Measurements from ENCODE around the gene TPD52L2.

DNA sequence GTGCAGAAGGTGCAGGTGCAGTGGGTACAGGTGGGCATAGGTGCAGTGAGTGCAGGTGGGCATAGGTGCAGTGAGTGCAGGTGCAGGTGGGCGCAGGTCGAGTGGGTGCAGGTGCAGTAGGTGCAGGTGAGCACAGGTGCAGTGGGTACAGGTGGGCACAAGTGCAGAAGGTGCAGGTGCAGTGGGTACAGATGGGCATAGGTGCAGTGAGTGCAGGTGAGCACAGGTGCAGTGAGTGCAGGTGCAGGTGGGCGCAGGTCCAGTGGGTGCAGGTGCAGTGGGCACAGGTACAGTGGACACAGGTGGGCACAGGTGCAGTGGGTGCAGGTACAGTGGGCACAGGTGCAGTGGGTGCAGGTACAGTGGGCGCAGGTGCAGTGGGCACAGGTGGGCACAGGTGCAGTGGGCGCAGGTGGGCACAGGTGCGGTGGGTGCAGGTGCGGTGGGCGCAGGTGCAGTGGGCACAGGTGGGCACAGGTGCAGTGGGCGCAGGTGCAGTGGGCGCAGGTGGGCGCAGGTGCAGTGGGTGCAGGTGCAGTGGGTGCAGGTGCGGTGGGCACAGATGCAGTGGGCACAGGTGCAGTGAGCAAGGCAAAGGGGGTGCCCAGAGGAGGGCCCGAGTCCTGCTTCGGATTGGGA, 49.3 kb upstream of the TPD52L2 start:
- TF ChIP-seq, protein P1, sequence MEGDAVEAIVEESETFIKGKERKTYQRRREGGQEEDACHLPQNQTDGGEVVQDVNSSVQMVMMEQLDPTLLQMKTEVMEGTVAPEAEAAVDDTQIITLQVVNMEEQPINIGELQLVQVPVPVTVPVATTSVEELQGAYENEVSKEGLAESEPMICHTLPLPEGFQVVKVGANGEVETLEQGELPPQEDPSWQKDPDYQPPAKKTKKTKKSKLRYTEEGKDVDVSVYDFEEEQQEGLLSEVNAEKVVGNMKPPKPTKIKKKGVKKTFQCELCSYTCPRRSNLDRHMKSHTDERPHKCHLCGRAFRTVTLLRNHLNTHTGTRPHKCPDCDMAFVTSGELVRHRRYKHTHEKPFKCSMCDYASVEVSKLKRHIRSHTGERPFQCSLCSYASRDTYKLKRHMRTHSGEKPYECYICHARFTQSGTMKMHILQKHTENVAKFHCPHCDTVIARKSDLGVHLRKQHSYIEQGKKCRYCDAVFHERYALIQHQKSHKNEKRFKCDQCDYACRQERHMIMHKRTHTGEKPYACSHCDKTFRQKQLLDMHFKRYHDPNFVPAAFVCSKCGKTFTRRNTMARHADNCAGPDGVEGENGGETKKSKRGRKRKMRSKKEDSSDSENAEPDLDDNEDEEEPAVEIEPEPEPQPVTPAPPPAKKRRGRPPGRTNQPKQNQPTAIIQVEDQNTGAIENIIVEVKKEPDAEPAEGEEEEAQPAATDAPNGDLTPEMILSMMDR (conservative IDR thresholded peaks at IDR 0.05), result no peak
- TF ChIP-seq EZH2 (IDR thresholded peaks at IDR 0.05; ENCODE audit: low read depth), result no peak
